Motor neuron (in vitro differentiated cells): ENCODE data around the gene FCN3. TPM values are rescaled to one million over a fixed set of nuclear protein-coding genes. Genes with fewer than 3 reads are reported as not detected.
A peak's percentile ranks its signal among the peaks of the same experiment; 100 is the strongest.
"Not testable (repeated sequence)": the region's sequence is repeated elsewhere in the genome, so short reads cannot be mapped to it uniquely, and the experiment has no call there.

Experiments
- ATAC-seq, 8 experiments: fragments of 200-7000 bp; cut with Tn5 transposase; replicated peaks in 6 of 8; 2 replicates each; pipeline ENCODE4 v1.8.0; 2021; ENCODE audit warnings: mild to moderate bottlenecking in 8 of 8, moderate library complexity in 8 of 8
- H3K27ac ChIP-seq, 2 donors: fragments of 250-450 bp; sonication (Bioruptor Pico); 2 replicates each; pipeline ENCODE4 v1.9.0; 2021; ENCODE audit warnings: antibody characterized with exemption in 2 of 2, mild to moderate bottlenecking in 2 of 2, moderate library complexity in 1 of 2
- H3K4me1 ChIP-seq, 2 donors: fragments of 250-450 bp; sonication (Bioruptor Pico); replicated peaks in 1 of 2; 2 replicates each; pipeline ENCODE4 v1.6.1; 2021; ENCODE audit warnings: antibody characterized with exemption in 2 of 2, mild to moderate bottlenecking in 2 of 2, moderate library complexity in 1 of 2
- H3K4me3 ChIP-seq, 5 donors: fragments of 250-450 bp; sonication (Bioruptor Pico); 2 replicates each; pipeline ENCODE4 v1.9.0; 2021; ENCODE audit warnings: antibody characterized with exemption in 5 of 5, mild to moderate bottlenecking in 5 of 5, moderate library complexity in 4 of 5
- WGBS, 10 experiments: fragments of 450-650 bp; shearing (Covaris generic); methylation state at CpG; one replicate each; pipeline ENCODE4 v1.0.0; 2022; 5-methylcytosine and 5-hydroxymethylcytosine counted together
- in situ Hi-C, 9 experiments: fragments of 400-800 bp; cut with MboI; loops; one replicate each; pipeline ENCODE4 v1.15.0; 2021; ENCODE audit warnings: low sequenced_read_pairs in 9 of 9, low pct_unique_long_range_greater_than_20kb in 2 of 9; ENCODE audit not compliant: unreplicated experiment in 9 of 9
- total RNA-seq, 8 experiments: library from RNA; unstranded; fragments of 300-600 nt; gene quantifications; 2 replicates each; pipeline versions ENCODE4 v1.2.3 to v1.2.4, GENCODE V29; 2022

Gene FCN3
- total RNA-seq, 8 experiments from 2014 or later, result 0.37 to 10.3 (median 2.3) TPM; not detected in 2

DNA sequence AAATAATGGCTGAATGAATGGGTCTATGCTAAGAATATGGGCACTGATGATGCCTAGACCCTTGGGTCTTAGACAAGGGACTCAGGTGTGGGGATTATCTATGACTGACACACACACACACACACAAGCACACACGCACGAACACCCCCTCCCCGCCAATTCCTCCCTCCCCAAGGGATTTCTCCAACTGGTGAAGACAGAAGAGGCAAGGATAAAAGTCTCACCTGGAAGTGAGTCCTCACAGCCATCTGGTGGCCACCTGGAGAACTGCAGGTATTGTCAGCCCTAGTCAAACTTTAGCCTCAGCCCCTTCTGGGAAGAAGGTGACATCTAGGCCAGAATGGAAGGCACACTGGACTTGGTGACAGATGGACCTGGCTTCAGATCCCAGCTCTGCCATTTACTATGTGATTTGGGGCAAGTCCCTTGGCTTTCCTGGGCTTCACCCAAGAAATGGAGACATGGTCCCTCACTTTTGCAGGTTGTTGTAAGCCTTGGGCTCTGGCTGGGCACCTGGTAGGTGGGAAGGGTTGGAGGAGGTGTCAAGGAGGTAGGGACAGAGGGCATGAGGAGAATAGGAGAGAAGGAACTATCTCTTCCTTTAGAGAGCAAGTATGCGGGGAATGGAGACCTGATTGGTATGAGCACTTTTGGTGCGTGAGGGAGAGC lies 13.8 kb upstream of the FCN3 start:
- peaks cover 7 to 11% of the 10 kb centered on the region in 2 donors for H3K4me1 ChIP-seq
- ATAC-seq, result no peak
- no peak overlapping the region for H3K4me3 ChIP-seq
- WGBS, 10 experiments, result 0 to 100% (median 75%) methylated on average over 1 to 5 of the region's 5 CpGs; no CpG with 5 or more reads in 1 of the 10 experiments
- H3K27ac ChIP-seq, result no peak overlapping the region
- in situ Hi-C loops, result loop anchor here in 4 of 9 experiments (10.0 to 25.0 kb wide), 3 partner anchors 64 to 276 kb away; partner anchors contain the start of genes AHDC1 (in 2 of the 4) and TMEM222 (in 1 of the 4)

DNA sequence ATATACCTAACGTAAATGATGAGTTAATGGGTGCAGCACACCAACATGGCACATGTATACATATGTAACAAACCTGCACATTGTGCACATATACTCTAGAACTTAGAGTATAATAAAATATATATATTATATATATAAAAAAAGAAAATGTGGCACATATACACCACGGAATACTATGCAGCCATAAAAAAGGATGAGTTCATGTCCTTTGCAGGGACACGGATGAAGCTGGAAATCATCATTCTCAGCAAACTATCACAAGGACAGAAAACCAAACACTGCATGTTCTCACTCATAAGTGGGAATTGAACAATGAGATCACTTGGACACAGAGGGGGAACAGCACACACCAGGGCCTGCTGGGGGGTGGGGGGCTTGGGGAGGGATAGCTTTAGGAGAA lies 10.2 kb upstream of the FCN3 start:
- not testable (repeated sequence) for H3K4me3 ChIP-seq, H3K4me1 ChIP-seq, ATAC-seq, H3K27ac ChIP-seq
- WGBS, 10 experiments, result 67 to 100% (median 87%) methylated on average over 1 to 3 of the region's 3 CpGs; no CpG with 5 or more reads in 6 of the 10 experiments
- in situ Hi-C loops, result loop anchor here in 4 of 9 experiments (10.0 to 25.0 kb wide), 3 partner anchors 60 to 272 kb away; partner anchors contain the start of genes AHDC1 (in 2 of the 4) and TMEM222 (in 1 of the 4)

DNA sequence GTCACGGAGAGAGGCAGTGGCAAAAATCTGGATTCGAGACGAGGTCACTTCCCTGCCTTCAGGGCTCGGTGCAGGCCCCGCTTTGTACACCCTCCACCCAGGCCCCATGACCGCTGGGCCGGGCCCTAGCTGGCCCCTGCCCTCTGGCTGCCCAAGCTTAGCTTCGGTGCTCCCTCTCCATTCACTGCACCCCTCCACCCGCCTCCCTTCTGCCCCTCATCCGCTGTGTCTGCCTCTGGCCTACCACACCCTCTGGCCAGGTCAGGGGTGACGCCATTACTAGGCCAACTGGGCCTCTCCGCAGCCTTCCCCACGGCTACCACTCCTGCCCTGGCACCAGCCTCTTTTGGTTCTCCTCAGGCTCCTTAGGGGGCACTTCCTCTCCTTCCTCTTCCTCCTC lies 9.0 kb upstream of the FCN3 start:
- in situ Hi-C loops, result loop anchor here in 4 of 9 experiments (10.0 to 25.0 kb wide), 3 partner anchors 59 to 271 kb away; partner anchors contain the start of genes AHDC1 (in 2 of the 4) and TMEM222 (in 1 of the 4)
- Histone ChIP-seq H3K4me3 (no peak overlapping the region), H3K27ac (no peak overlapping the region), H3K4me1 (peaks cover 4 to 6% of the 10 kb centered on the region in 2 donors)
- ATAC-seq, result peak in 1 of 8 experiments; percentile 2
- 88 to 100% (median 92%) methylated on average over 2 to 6 of the region's 13 CpGs; no CpG with 5 or more reads in 7 of the 10 experiments for WGBS, 10 experiments

DNA sequence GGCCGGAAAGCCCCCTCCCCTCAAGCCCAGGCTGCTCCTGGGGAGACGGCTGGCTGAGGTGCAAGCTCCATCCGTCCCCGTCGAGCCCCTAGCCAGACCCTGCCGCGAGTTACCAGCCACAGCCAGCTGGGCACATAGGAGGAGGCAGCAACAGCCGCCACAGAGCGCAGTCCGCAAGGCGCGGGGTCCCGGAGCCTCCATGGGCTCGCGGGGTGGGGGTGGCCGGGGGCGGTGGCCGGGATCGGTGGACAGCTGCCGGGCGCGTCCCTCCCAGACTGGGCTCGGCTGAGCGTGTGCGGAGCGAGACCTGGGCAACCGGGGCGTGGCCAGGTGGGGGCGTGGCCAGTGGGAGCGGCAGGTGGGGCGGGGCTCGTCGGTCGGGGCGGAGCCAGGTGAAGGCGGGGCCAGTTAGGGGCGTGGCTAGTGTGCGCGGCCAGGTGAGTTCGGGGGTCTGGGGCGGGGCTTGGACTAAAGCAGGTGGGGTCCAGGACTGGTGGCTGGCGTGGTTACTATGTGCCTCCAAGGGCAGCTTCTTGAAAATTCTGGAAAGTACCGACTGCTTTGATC lies 8.5 kb upstream of the FCN3 start, which contains the start of gene CD164L2:
TSS of gene CD164L2 (minus strand) at position 295 of the 567 bp plus-strand sequence. CDS start at position 201, 94 bp downstream.
- no peak within 1 kb of the TSS for H3K27ac ChIP-seq
- WGBS, 10 experiments, result 100% methylated on average over 1 of the region's 43 CpGs; no CpG with 5 or more reads in 9 of the 10 experiments
- peaks cover 4 to 6% of the 10 kb centered on the region in 2 donors for H3K4me1 ChIP-seq
- in situ Hi-C loops, result loop anchor here in 4 of 9 experiments (10.0 to 25.0 kb wide), 3 partner anchors 58 to 271 kb away; partner anchors contain the start of genes AHDC1 (in 2 of the 4) and TMEM222 (in 1 of the 4)
- ATAC-seq, result peak in 6 of 8 experiments; percentile 38 to 77 (median 70)
- H3K4me3 ChIP-seq, result peak within 1 kb of the TSS in 2 of 5 donors; percentile 9 to 16

DNA sequence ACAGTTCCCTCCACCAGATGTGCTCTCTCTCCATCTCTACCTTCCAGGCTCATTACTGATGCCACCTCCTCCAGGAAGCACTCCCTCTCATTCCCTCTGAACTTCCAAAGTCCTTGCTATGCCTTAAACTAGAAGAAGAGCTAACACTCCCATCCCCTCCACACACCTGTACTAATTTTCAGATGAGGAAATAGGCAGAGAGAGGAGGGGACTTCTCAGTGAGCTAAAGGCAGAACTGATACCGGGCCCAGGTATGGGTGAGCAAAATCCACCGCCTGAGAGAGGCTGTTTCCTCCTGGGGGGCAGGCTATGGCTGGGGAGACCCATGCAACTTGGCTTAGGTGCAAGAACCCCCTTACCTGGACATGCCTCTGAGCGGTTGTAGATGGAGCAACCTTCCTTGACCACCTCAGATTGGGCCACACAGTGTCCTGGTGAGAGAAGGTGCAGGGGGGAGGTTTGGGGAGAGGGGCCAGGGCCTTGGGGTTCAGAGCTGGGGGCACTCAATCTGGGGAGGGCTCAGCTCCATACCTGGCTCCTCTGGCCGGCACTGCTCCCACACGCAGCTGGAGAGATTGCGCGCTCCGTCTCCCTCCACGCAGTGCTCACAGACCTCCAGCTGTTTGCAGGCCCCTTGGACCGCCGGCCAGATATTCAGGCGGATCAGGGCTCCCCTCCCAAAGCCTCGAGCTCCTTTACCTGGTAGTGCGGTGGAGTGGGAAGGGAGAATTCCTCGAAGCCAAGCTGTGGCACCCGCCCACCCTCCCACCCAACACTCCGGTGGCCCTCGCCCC lies 7.5 kb upstream of the FCN3 start:
- Histone ChIP-seq H3K27ac (no peak overlapping the region), H3K4me3 (no peak overlapping the region), H3K4me1 (peaks cover 4 to 6% of the 10 kb centered on the region in 2 donors)
- 58 to 100% (median 86%) methylated on average over 1 to 8 of the region's 18 CpGs; no CpG with 5 or more reads in 6 of the 10 experiments for WGBS, 10 experiments
- no peak for ATAC-seq
- in situ Hi-C loops, result loop anchor here in 4 of 9 experiments (10.0 to 25.0 kb wide), 3 partner anchors 57 to 270 kb away; partner anchors contain the start of genes AHDC1 (in 2 of the 4) and TMEM222 (in 1 of the 4)

DNA sequence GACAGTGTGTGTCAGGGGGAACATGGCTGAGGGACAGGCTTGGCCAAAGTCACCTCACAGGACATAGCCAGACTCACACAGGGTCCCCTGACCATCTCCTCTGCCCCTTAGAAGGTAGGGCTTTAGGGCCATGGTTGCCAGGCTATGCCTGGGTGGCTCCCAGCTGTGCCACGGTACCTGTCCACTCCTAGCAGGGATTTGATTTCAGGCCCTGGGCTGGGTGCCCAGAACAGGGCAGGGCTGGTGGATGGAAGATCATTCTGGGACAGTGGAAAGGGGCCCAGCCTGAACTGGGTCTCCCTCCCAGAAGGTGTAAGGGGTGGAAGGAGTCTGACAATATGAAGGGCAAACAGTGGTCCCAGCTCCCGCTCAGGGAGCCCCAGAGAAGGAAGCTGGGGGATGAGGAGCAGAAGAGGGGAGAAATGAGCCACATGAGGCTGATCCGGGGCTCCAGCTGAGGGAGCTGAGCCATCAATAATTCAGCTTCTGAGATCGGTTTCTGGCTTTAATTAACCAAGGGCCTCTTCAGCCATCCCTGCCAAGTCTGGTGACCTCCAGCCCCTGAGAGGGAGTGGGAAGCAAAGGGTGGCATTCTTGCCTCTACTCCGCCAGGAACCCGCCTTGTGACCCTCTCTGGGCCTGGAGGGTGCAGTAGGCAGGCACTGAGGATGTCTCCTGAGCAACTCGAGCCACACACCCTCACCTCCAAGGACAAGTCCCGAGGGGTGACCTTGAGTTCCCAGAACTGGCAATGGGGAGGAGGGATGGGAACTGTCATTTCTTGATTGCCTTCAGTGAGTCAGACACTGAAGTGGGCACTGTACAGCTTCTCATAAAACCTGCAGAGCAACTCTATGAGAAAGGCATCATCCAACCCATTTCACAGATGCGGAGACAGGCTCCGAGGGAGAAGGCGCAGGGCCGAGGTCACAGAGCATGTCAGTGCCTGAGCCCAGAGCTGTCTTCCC lies 6.4 kb upstream of the FCN3 start:
- no peak overlapping the region for H3K27ac ChIP-seq
- 49 to 79% (median 65%) methylated on average over 2 to 8 of the region's 12 CpGs; no CpG with 5 or more reads in 4 of the 10 experiments for WGBS, 10 experiments
- H3K4me1 ChIP-seq, result peaks cover 4 to 6% of the 10 kb centered on the region in 2 donors
- in situ Hi-C loops, result loop anchor here in 4 of 9 experiments (10.0 to 25.0 kb wide), 3 partner anchors 56 to 269 kb away; partner anchors contain the start of genes AHDC1 (in 2 of the 4) and TMEM222 (in 1 of the 4)
- ATAC-seq, result peak in 1 of 8 experiments; percentile 12
- H3K4me3 ChIP-seq, result no peak overlapping the region

DNA sequence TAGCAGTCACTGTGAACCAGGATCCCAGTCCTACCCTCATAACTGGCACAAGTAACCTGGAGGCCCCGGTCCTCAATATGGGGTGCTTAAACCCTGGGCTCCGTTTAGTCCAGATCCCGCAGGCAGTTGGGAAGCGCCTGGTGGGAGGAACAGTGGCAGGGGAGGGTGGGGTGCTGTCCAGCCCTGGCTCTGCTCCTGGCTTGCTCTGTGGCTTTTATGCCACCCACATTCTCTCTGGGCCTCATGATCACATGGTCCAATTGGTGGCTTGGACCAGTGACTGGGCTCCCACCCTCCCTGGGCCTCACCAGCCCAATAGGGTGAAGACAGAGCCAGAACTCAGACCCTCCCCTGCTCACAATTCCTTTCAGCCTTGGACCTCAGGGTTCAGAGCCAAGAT lies 5.6 kb upstream of the FCN3 start:
- in situ Hi-C loops, result loop anchor here in 4 of 9 experiments (10.0 to 25.0 kb wide), 3 partner anchors 55 to 268 kb away; partner anchors contain the start of genes AHDC1 (in 2 of the 4) and TMEM222 (in 1 of the 4)
- H3K4me1 ChIP-seq, result peaks cover 4 to 6% of the 10 kb centered on the region in 2 donors
- no peak overlapping the region for H3K27ac ChIP-seq
- no peak overlapping the region for H3K4me3 ChIP-seq
- WGBS, 10 experiments, result 20% methylated on average over 1 of the region's 4 CpGs; no CpG with 5 or more reads in 9 of the 10 experiments
- peak in 7 of 8 experiments; percentile 6 to 78 (median 37) for ATAC-seq

DNA sequence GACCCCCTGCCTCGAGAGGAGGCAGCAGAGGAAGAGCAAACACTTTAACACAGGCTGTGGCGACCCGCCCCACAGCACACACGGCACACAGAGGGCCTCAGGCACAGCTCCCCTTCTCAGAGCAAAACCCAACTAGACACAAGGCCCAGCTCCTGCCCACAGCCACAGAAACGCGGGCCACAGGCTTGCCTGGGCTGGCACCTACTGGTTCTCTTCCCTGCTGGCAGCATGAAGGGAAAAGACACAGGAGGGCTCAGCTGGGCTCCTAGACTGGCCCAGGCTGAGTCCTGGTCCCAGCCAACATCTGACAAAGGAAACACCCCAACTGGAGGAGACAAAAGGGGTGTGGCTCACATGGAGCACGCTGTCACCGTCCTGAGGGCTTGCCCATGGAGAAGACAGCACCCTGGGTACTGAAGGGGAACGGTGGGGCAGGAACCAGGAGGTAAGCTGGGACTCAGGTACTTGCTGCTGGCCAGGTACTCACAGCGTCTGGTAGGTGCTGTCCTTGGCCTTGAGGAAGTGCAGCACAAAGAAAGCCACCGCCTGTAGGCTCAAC lies 5.0 kb upstream of the FCN3 start:
- in situ Hi-C loops, result loop anchor here in 4 of 9 experiments (10.0 to 25.0 kb wide), 3 partner anchors 55 to 267 kb away; partner anchors contain the start of genes AHDC1 (in 2 of the 4) and TMEM222 (in 1 of the 4)
- 58 to 90% (median 69%) methylated on average over 2 to 8 of the region's 11 CpGs; no CpG with 5 or more reads in 4 of the 10 experiments for WGBS, 10 experiments
- Histone ChIP-seq H3K4me1 (peaks cover 4 to 6% of the 10 kb centered on the region in 2 donors), H3K4me3 (no peak overlapping the region), H3K27ac (no peak overlapping the region)
- ATAC-seq, result peak; percentile 13 to 90 (median 42)

DNA sequence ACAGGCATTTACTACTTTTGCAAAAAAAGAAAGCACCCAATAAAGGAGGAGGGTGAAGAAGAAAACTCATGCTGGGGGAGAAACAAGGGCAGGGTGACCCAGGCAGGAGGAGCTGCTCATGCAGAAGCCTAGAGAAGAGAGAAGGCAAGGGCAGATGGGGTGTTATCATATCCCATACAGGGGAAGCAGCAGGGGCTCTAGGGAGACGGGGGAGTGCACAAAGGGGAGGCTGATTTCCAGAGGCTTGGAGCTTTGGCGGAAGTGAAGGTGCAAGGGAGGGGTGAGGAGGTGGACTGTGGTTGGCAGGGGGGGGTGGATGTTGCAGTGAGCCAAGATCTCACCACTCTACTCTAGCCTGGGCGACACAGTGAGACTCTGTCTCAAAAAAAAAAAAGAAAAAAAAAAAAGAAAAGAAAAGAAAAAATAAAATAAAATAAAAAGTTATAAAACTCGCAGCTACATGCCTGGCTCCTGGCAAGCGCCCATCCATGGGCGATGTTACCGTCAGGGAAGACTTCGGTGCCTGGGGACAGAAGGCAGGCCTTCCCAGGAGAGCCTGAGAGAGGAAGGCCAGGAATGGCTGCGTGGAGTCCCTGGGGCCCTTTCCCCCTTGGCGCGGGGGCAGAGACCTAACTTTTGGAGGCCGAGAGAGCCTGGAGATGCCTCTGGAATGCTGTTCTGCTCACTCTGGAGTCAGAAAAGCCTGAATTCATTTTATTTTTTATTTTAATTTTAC lies 3.3 kb upstream of the FCN3 start:
- in situ Hi-C loops, result loop anchor here in 3 of 9 experiments (25.0 kb wide), 2 partner anchors 234 to 266 kb away; partner anchors contain the start of gene AHDC1 (in 2 of the 3)
- WGBS, 10 experiments, result 82 to 95% (median 89%) methylated on average over 4 to 11 of the region's 12 CpGs; no CpG with 5 or more reads in 2 of the 10 experiments
- no peak overlapping the region for H3K4me3 ChIP-seq
- H3K27ac ChIP-seq, result no peak overlapping the region
- peaks cover under 1 to 2% of the 10 kb centered on the region in 2 donors for H3K4me1 ChIP-seq
- ATAC-seq, result no peak
